HG02678 (cell line): ENCODE measurements around the gene B4GALNT1.
"Not testable (repeated sequence)": the region's sequence is repeated elsewhere in the genome, so short reads cannot be mapped to it uniquely, and the experiment has no call there.

ENCODE experiments used
- ATAC-seq: cut with Tn5 transposase; IDR thresholded peaks from one replicate; pipeline ENCODE4 v1.9.1; 2021; ENCODE audit warnings: mild to moderate bottlenecking, moderate library complexity; ENCODE audit not compliant: unreplicated experiment

The B4GALNT1 gene

GRCh38 chr12:57588951-57589610 is 43.9 kb downstream of the B4GALNT1 start:
- not testable (repeated sequence) for ATAC-seq

- ATAC-seq: no peak
Measured at GRCh38 chr12:57586832-57587429, 46.1 kb downstream of the B4GALNT1 start.

GRCh38 chr12:57586128-57586527 is 46.9 kb downstream of the B4GALNT1 start:
- no peak for ATAC-seq

- ATAC-seq: no peak
Measured at GRCh38 chr12:57585156-57585555, 47.8 kb downstream of the B4GALNT1 start.

- ATAC-seq: no peak
Measured at GRCh38 chr12:57584690-57585089, 48.3 kb downstream of the B4GALNT1 start.

- ATAC-seq: no peak
Measured at GRCh38 chr12:57584050-57584449, 49.0 kb downstream of the B4GALNT1 start.

GRCh38 chr12:57583008-57583831 is 49.8 kb downstream of the B4GALNT1 start:
- ATAC-seq: peak; percentile 97

GRCh38 chr12:57582440-57582839 is 50.6 kb downstream of the B4GALNT1 start:
- ATAC-seq: no peak

GRCh38 chr12:57581802-57582201 is 51.2 kb downstream of the B4GALNT1 start:
- ATAC-seq: no peak

- ATAC-seq: no peak
Measured at GRCh38 chr12:57580466-57580795, 52.6 kb downstream of the B4GALNT1 start.

GRCh38 chr12:57579677-57580465 is 53.1 kb downstream of the B4GALNT1 start:
- ATAC-seq: no peak

GRCh38 chr12:57579011-57579410 is 54.0 kb downstream of the B4GALNT1 start:
- no peak for ATAC-seq

- no peak for ATAC-seq
Measured at GRCh38 chr12:57577981-57578758, 54.8 kb downstream of the B4GALNT1 start.

- ATAC-seq: no peak
Measured at GRCh38 chr12:57576613-57577160, 56.3 kb downstream of the B4GALNT1 start.
